GM15510 (cell line): ENCODE measurements around the gene TMEM53.

Source experiments
- POLR2A ChIP-seq: IDR thresholded peaks from 3 replicates; pipeline ENCODE4 v1.6.1; 2011; ENCODE audit warnings: borderline replicate concordance; ENCODE audit not compliant: insufficient read length; ENCODE audit errors: extremely low read depth

TMEM53 gene

GRCh38 chr1:44636688-44637598 is 37.3 kb downstream of the TMEM53 start:
- no peak for TF ChIP-seq POLR2A

DNA sequence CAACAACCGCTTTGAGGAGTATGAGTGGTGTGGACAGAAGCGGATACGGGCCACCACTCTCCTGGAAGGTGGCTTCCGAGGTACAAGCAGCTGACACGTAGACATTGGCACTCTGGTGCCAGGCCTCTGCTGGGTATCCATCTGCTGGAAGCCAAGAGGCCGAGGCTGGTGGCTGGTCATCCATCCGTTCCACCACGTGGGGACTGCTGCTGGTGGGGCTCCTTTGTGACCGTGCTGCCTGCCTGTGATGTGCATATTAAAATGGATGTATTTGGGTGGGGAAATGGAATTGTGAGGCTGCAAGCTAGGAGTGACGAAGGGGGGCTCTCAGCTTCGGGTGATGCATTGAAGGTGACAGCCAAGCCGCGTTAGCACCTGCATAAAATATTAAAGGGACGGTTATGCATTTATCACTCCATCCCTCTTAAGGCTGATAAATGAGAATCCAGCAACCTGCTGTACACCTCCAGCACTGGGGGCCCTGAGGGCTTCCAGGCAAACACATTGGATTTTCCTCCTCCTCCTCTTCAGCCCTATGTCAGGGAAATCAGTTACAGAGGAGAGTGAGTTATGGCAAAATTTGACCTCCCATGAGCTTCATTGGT is 38.1 kb downstream of the TMEM53 start:
- no peak for TF ChIP-seq POLR2A

- no peak for TF ChIP-seq POLR2A
Measured at GRCh38 chr1:44635439-44635838, 38.8 kb downstream of the TMEM53 start.

- TF ChIP-seq POLR2A, result no peak
Measured at GRCh38 chr1:44634606-44635189, 39.6 kb downstream of the TMEM53 start.

DNA sequence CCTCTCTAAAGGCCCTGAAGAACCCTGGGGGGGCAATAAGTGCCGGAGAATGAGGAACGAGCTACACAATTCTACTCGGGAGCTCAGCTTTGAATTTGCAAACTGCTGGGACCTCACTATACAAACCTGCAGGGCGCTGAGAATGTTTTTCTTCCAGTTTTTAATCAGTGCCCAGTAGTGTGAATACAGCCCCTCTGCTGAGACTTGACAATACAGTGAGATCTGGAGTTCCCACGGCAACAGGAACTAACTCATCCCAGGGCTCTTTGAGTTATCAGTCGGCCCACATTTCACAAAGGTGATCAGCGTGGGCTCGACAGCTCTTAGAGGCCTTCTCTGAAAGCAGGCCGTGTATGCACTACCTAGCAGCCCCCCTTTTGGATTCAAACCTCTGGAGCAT is 41.7 kb downstream of the TMEM53 start:
- no peak for TF ChIP-seq POLR2A

DNA sequence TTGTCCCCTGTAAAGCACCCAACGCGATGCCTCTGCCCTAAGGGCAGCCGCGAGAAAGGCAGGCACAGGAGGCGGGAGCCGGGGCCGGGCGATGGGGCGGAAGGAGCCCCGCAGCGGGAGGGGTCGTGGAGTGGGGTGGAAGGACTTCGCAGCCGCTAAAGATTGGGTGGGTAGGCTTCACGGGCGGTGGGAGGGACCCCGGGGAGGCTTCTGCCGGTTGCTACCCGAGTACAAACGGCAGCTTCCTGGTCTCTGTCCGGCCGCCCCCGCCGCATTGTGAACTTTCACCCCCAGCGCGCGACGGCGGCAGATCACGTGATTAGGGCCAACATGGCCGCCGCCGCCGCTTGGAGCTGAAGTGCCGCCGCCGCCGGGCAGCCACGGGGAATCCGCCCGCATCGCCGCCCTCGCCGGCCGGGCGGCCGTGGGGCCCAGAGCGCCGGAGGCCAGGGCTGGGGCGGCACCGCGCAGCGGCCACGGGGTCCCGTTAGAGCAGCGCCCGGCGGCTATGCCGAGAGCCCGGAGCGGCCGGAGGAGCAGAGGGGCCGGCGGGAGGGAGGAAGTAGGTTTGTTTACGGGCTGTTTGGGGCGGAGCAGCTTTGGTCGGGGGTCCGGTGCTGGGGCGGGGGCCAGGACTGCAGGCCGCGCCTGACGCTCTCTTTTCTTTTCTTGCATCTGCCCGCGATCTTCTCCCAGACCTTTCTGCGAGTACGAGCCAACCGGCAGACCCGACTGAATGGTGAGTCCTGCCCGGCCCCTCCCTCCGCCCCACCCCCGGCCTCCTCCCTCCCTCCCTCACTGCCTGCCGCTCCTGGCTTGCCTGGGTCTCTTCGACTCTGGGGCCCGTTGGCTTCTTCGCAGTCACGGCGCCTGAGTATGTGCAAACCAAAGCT is 42.4 kb downstream of the TMEM53 start:
- TF ChIP-seq POLR2A, result peak; percentile 91

- TF ChIP-seq POLR2A, result no peak
Measured at GRCh38 chr1:44631333-44631646, 43.0 kb downstream of the TMEM53 start.

- TF ChIP-seq POLR2A, result no peak
Measured at GRCh38 chr1:44630116-44630515, 44.2 kb downstream of the TMEM53 start.

- TF ChIP-seq POLR2A, result no peak
Measured at GRCh38 chr1:44628962-44629756, 45.1 kb downstream of the TMEM53 start.

GRCh38 chr1:44625348-44625747 is 48.9 kb downstream of the TMEM53 start:
- TF ChIP-seq POLR2A, result no peak

GRCh38 chr1:44624268-44624901 is 49.9 kb downstream of the TMEM53 start:
- TF ChIP-seq POLR2A, result no peak

DNA sequence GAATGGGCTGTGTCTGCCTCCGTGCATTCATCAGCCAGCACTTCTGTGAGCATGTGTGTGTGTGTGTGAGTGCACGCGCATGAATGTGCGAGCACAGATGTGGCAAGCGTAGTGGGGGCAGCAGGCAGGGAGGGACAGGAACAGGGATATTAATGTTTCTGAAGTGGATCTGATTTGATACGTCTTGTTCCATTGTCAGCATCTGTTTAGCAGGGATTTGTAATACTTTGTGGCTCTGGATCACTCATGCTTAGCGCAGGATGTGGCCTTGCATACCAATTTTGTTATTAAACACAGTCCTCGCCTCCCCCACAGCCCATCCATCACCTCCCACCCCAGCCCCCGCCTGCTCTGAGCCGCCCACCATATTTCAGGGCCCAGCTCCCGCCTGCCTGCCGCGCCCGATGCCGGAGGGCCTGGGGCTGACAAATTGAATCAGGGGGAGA is 52.4 kb downstream of the TMEM53 start:
- TF ChIP-seq POLR2A, result no peak

DNA sequence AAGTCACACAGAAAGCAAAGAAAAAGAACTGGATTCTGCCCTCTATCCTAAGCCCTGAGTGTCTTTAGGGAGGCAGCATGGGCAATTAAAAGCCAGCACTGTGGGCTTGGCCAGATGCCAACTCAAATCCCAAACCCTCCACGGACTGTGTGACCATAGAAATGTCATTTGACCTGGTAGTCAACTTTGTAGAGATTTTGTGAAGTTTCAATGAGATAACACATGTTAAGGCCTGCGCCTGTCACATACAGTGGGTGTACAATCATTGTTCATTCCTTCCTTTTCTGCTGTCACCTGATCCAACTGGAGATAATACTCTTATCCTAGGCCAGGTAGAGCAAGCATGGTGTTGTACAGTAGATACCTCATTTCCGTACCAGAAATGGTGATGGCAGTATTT is 54.2 kb downstream of the TMEM53 start:
- TF ChIP-seq POLR2A, result no peak
